ENCODE data around the gene RGS19.

GRCh38 chr20:64030371-64031134 is 48.8 kb downstream of the RGS19 start:
- TF ChIP-seq CTCF (IDR thresholded peaks at IDR 0.05; ENCODE audit: low read depth, low read length, missing input control) (no peak), NR2F2 (IDR thresholded peaks at IDR 0.05) (no peak), MAX (IDR thresholded peaks at IDR 0.05) (no peak), YY1 (IDR thresholded peaks at IDR 0.05) (no peak), SP1 (IDR thresholded peaks at IDR 0.05) (no peak), RAD21 (IDR thresholded peaks at IDR 0.05) (no peak), TAF1 (conservative IDR thresholded peaks at IDR 0.05) (no peak), RXRA (IDR thresholded peaks at IDR 0.05) (no peak), EGR1 (IDR thresholded peaks at IDR 0.05; ENCODE audit: low read depth in 2 of 2) (no peak), ATF3 (IDR thresholded peaks at IDR 0.05) (no peak), REST (IDR thresholded peaks at IDR 0.05) (no peak)

Data from liver (tissue), 3 donors.